ENCODE results near the gene TXNDC17. TPM values are rescaled to one million over a fixed set of nuclear protein-coding genes. Genes with fewer than 3 reads are reported as not detected.
A peak's percentile ranks its signal among the peaks of the same experiment; 100 is the strongest.

The TXNDC17 gene
- total RNA-seq, 3 donors from 2014 or later, result 52.2 to 115 (median 106) TPM

- DNase-seq, result no peak
- ATAC-seq, result no peak
- H3K36me3 ChIP-seq (ENCODE audit: low read depth), result peaks cover 8% of the 10 kb centered on the region
- intact Hi-C loops (cut with DNase I, micrococcal nuclease), result no loop called here
- H3K4me1 ChIP-seq (ENCODE audit: low read depth), result peaks cover 16% of the 10 kb centered on the region
- H3K9me3 ChIP-seq, result no peaks in the 10 kb centered on the region
- H3K4me3 ChIP-seq, result no peak overlapping the region
- no peak for TF ChIP-seq CTCF (IDR thresholded peaks at IDR 0.05)
Measured at GRCh38 chr17:6636616-6637457, 4.0 kb upstream of the TXNDC17 start.

GRCh38 chr17:6637458-6637840, 3.4 kb upstream of the TXNDC17 start:
- H3K4me1 ChIP-seq (ENCODE audit: low read depth), result peaks cover 22% of the 10 kb centered on the region
- DNase-seq (no peak), ATAC-seq (no peak)
- no peaks in the 10 kb centered on the region for H3K9me3 ChIP-seq
- H3K36me3 ChIP-seq (ENCODE audit: low read depth), result peaks cover 8% of the 10 kb centered on the region
- intact Hi-C loops (cut with DNase I, micrococcal nuclease), result no loop called here
- H3K4me3 ChIP-seq, result no peak overlapping the region
- TF ChIP-seq CTCF (IDR thresholded peaks at IDR 0.05), result no peak

GRCh38 chr17:6638046-6638908, 2.6 kb upstream of the TXNDC17 start:
- intact Hi-C loops (cut with DNase I, micrococcal nuclease), result no loop called here
- TF ChIP-seq CTCF (IDR thresholded peaks at IDR 0.05), result no peak
- ATAC-seq, result no peak
- Histone ChIP-seq H3K36me3 (ENCODE audit: low read depth) (peaks cover 8% of the 10 kb centered on the region), H3K9me3 (no peaks in the 10 kb centered on the region), H3K4me3 (no peak overlapping the region), H3K4me1 (ENCODE audit: low read depth) (peaks cover 24% of the 10 kb centered on the region)
- DNase-seq, result no peak

GRCh38 chr17:6639014-6639585, 1.8 kb upstream of the TXNDC17 start:
- no peak for ATAC-seq
- Histone ChIP-seq H3K4me3 (no peak overlapping the region), H3K36me3 (ENCODE audit: low read depth) (no peaks in the 10 kb centered on the region), H3K4me1 (ENCODE audit: low read depth) (peaks cover 24% of the 10 kb centered on the region), H3K9me3 (no peaks in the 10 kb centered on the region)
- intact Hi-C loops (cut with DNase I, micrococcal nuclease), result no loop called here
- DNase-seq, result peak in 2 of 3 donors; percentile 38 to 59
- TF ChIP-seq CTCF (IDR thresholded peaks at IDR 0.05), result no peak

- peak overlapping the region; percentile 88 for H3K4me3 ChIP-seq
- peaks cover 24% of the 10 kb centered on the region for H3K4me1 ChIP-seq (ENCODE audit: low read depth)
- ATAC-seq (peak; percentile 64), DNase-seq (peak; percentile 46 to 70 (median 64))
- intact Hi-C loops (cut with DNase I, micrococcal nuclease), result no loop called here
- no peak for TF ChIP-seq CTCF (IDR thresholded peaks at IDR 0.05)
- H3K9me3 ChIP-seq, result no peaks in the 10 kb centered on the region
- H3K36me3 ChIP-seq (ENCODE audit: low read depth), result no peaks in the 10 kb centered on the region
Measured at GRCh38 chr17:6639586-6640535, 999 bp upstream of the TXNDC17 start.

Measured in mucosa of descending colon (tissue), 3 donors.